MV-4-11 (cell line): ENCODE data around the gene CCND1.
"Not testable (repeated sequence)": the region's sequence is repeated elsewhere in the genome, so short reads cannot be mapped to it uniquely, and the experiment has no call there.

Source experiments
- DNase-seq: peaks from one replicate; lab custom pipeline; 2025; lab: John Stamatoyannopoulos, UW

CCND1 gene

GRCh38 chr11:69692422-69692821 lies 51.5 kb downstream of the CCND1 start:
- DNase-seq, result no peak

- no peak for DNase-seq
These were observed 53.8 kb downstream of the CCND1 start for GRCh38 chr11:69694781-69695180.

GRCh38 chr11:69695581-69695980 lies 54.6 kb downstream of the CCND1 start:
- DNase-seq, result no peak

- DNase-seq, result not testable (repeated sequence)
These were observed 55.0 kb downstream of the CCND1 start for GRCh38 chr11:69695995-69696394.

GRCh38 chr11:69696749-69697468 lies 56.0 kb downstream of the CCND1 start:
- DNase-seq, result no peak

GRCh38 chr11:69697469-69697843 lies 56.5 kb downstream of the CCND1 start:
- no peak for DNase-seq

GRCh38 chr11:69697861-69698260 lies 56.9 kb downstream of the CCND1 start:
- no peak for DNase-seq

GRCh38 chr11:69698362-69698761 lies 57.4 kb downstream of the CCND1 start:
- no peak for DNase-seq

GRCh38 chr11:69699213-69699612 lies 58.3 kb downstream of the CCND1 start:
- DNase-seq, result no peak

- DNase-seq, result no peak
These were observed 59.6 kb downstream of the CCND1 start for GRCh38 chr11:69700278-69701140.

GRCh38 chr11:69702239-69702691 lies 61.3 kb downstream of the CCND1 start:
- DNase-seq, result no peak

- DNase-seq, result no peak
These were observed 62.0 kb downstream of the CCND1 start for GRCh38 chr11:69702769-69703452.

GRCh38 chr11:69703453-69703767 lies 62.5 kb downstream of the CCND1 start:
- DNase-seq, result no peak
